HG03575 (cell line): ENCODE data around the gene PCGF3.

Experiments
- ATAC-seq: cut with Tn5 transposase; IDR thresholded peaks from one replicate; pipeline ENCODE4 v1.9.1; 2021; ENCODE audit not compliant: unreplicated experiment, insufficient number of reproducible peaks, low FRiP score; ENCODE audit errors: extremely low read depth

Gene PCGF3

GRCh38 chr4:787561-787981 is 81.9 kb downstream of the PCGF3 start:
- no peak for ATAC-seq

GRCh38 chr4:788006-788635 is 82.5 kb downstream of the PCGF3 start:
- no peak for ATAC-seq

- no peak for ATAC-seq
These were observed 83.1 kb downstream of the PCGF3 start for GRCh38 chr4:788636-789297.

GRCh38 chr4:789571-790465 is 84.2 kb downstream of the PCGF3 start:
- no peak for ATAC-seq

- no peak for ATAC-seq
These were observed 84.8 kb downstream of the PCGF3 start for GRCh38 chr4:790466-790820.

- no peak for ATAC-seq
These were observed 85.7 kb downstream of the PCGF3 start for GRCh38 chr4:791252-791897.

- no peak for ATAC-seq
These were observed 86.4 kb downstream of the PCGF3 start for GRCh38 chr4:791898-792625.

GRCh38 chr4:792626-793092 is 87.0 kb downstream of the PCGF3 start:
- ATAC-seq = no peak

- no peak for ATAC-seq
These were observed 87.6 kb downstream of the PCGF3 start for GRCh38 chr4:793093-793861.

- ATAC-seq = no peak
These were observed 88.4 kb downstream of the PCGF3 start for GRCh38 chr4:793941-794621.

- no peak for ATAC-seq
These were observed 89.5 kb downstream of the PCGF3 start for GRCh38 chr4:794900-795725.

GRCh38 chr4:795726-796119 is 90.1 kb downstream of the PCGF3 start:
- no peak for ATAC-seq

- ATAC-seq = no peak
These were observed 90.6 kb downstream of the PCGF3 start for GRCh38 chr4:796206-796605.

GRCh38 chr4:797066-797465 is 91.4 kb downstream of the PCGF3 start:
- ATAC-seq = no peak

GRCh38 chr4:801436-802124 is 95.9 kb downstream of the PCGF3 start:
- ATAC-seq = no peak

GRCh38 chr4:803884-804283 is 98.3 kb downstream of the PCGF3 start:
- ATAC-seq = no peak
